GM19452 (cell line): ENCODE measurements around the gene LRRC3C.
"Not testable (repeated sequence)": the region's sequence is repeated elsewhere in the genome, so short reads cannot be mapped to it uniquely, and the experiment has no call there.

ENCODE experiments used
- ATAC-seq: cut with Tn5 transposase; IDR thresholded peaks from one replicate; pipeline ENCODE4 v1.9.1; 2021; ENCODE audit not compliant: unreplicated experiment

Gene LRRC3C

GRCh38 chr17:39927101-39927928 lies at the start of gene LRRC3C, which contains the start of gene ORMDL3:
TSS of gene LRRC3C (plus strand) at chr17:39927732. CDS start at chr17:39941524, 13,792 bp downstream.
TSS of gene ORMDL3 (minus strand) at chr17:39927601. CDS start at chr17:39924203, 3,398 bp downstream.
- peak; percentile 78 for ATAC-seq

- not testable (repeated sequence) for ATAC-seq
These were observed 41.4 kb upstream of the LRRC3C start for GRCh38 chr17:39886102-39886501.

GRCh38 chr17:39887078-39887477 lies 40.5 kb upstream of the LRRC3C start:
- no peak for ATAC-seq

GRCh38 chr17:39889200-39889599 lies 38.3 kb upstream of the LRRC3C start:
- no peak for ATAC-seq

GRCh38 chr17:39894681-39895376 lies 32.7 kb upstream of the LRRC3C start:
- ATAC-seq, result no peak

GRCh38 chr17:39898088-39898487 lies 29.4 kb upstream of the LRRC3C start:
- no peak for ATAC-seq

- no peak for ATAC-seq
These were observed 28.3 kb upstream of the LRRC3C start for GRCh38 chr17:39899215-39899614.

GRCh38 chr17:39902027-39902426 lies 25.5 kb upstream of the LRRC3C start:
- ATAC-seq, result not testable (repeated sequence)

- ATAC-seq, result no peak
These were observed 24.2 kb upstream of the LRRC3C start for GRCh38 chr17:39903158-39903884.

GRCh38 chr17:39904990-39905288 lies 22.6 kb upstream of the LRRC3C start:
- no peak for ATAC-seq

- ATAC-seq, result no peak
These were observed 18.7 kb upstream of the LRRC3C start for GRCh38 chr17:39908789-39909352.

GRCh38 chr17:39913989-39914388 lies 13.5 kb upstream of the LRRC3C start:
- no peak for ATAC-seq

GRCh38 chr17:39915559-39915958 lies 12.0 kb upstream of the LRRC3C start:
- no peak for ATAC-seq

- ATAC-seq, result no peak
These were observed 10.6 kb upstream of the LRRC3C start for GRCh38 chr17:39916918-39917317.

GRCh38 chr17:39919087-39919683 lies 8.3 kb upstream of the LRRC3C start:
- ATAC-seq, result no peak

- ATAC-seq, result no peak
These were observed 7.0 kb upstream of the LRRC3C start for GRCh38 chr17:39920218-39921210.

GRCh38 chr17:39921323-39921722 lies 6.2 kb upstream of the LRRC3C start:
- ATAC-seq, result no peak

- ATAC-seq, result no peak
These were observed 5.5 kb upstream of the LRRC3C start for GRCh38 chr17:39922006-39922405.

GRCh38 chr17:39923230-39923629 lies 4.3 kb upstream of the LRRC3C start:
- no peak for ATAC-seq
